HG02678 (cell line): ENCODE data around the gene SLC4A3.
"Not testable (repeated sequence)": the region's sequence is repeated elsewhere in the genome, so short reads cannot be mapped to it uniquely, and the experiment has no call there.

ENCODE experiments used
- ATAC-seq: cut with Tn5 transposase; IDR thresholded peaks from one replicate; pipeline ENCODE4 v1.9.1; 2021; ENCODE audit warnings: mild to moderate bottlenecking, moderate library complexity; ENCODE audit not compliant: unreplicated experiment

The SLC4A3 gene

DNA sequence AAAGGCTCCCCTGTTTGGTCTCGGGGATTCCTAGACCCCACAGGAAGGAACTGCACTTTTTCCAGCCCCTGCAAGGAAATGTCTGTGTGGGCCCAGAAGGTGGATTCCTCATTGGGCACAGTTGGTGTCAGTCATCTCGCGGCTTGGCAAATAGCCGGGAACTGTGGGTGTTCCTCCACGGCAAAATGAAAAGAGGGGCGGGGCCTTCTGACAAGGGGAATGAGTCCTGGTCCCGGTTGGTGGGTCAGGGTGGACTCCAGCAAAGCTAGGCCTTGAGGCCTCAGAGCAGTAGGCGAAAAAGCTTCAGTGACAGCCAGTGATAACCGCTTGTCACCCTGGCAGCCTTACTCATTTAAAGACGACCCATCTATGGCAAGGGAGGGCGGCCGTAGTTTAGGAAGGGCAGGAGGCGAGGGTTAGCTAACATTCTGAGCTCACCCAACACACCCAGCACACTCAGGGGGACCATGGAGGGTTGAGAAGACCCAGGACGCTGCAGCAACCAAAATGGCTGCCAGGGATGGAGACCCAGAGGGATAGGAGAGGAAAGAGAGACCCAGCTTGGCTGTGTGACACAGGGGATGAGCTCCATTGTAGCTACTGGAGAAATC lies 16.5 kb downstream of the SLC4A3 start:
- no peak for ATAC-seq

DNA sequence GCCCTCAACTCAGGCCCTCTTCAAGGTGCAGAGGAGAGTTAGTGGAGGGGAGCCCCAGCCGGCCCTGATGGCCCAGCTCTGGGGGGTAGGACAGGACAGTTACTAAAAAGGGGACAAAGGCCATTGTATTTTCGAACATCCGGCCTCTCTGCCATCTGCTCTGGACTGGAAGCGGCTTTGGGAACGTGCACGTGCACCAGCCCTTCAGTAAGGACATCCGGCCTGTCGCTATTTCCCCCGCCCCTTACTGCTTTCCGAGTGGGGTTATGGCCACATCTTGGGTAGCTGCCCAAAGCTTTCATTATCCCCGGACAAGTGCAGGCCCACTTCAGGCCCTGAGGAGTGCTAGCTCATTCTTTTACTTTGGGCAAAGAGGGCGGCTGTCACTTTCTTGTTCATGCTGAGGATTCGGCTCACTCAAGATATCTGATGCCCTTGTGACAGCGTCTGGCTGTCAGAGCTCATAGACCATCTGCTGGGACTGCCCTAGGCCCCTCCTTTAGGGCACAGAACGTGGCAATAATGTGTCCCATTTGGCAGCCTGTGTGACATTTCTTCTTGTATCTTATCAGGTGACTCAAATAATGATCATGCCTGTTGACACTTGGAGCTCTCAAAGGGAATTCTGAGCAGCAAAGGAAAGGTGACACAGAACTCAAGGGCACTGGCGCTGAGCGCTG lies 17.5 kb downstream of the SLC4A3 start:
- no peak for ATAC-seq

DNA sequence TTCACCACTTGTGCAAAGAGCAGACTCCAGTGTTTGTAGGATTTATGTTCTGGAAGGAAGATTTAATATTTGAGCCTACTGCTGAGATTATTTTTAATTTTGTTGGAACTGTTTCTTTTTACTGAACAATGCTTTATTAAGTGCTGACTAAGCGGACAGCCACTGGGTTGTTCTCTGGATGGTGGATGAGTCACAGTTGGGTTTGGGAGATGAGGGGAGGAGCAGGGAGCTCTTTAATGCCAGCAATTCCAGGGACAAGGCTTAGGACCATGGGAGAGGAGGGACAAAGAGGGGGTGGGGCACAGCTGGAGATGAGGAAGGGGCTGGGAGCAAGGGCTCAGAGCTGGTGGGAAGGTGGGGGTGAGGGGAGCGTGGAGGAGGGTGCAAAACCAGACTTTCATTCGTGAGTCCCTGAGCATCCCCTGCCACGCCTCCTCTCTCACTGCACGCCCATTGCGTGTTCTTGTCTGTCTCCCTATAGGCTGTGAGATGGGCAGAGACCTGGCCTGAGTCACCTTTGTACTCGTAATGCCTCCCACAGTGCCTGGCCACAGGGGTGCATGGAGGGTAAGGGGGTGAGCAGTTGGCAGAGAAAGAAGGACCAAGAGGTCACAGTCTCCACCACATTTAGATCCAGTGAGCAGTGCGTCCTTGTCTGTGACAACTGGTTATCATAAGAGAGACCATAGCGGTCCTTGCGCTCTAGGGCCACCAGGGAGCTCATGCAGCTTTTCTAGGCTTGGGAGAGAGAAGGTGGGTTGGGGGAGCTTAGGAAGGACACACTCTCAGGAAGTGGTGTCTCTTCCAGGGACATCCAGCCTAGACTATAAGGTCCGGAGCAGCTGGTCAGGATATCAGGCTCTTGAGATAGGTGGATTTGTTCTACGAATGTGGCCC lies 18.4 kb downstream of the SLC4A3 start:
- ATAC-seq = no peak

DNA sequence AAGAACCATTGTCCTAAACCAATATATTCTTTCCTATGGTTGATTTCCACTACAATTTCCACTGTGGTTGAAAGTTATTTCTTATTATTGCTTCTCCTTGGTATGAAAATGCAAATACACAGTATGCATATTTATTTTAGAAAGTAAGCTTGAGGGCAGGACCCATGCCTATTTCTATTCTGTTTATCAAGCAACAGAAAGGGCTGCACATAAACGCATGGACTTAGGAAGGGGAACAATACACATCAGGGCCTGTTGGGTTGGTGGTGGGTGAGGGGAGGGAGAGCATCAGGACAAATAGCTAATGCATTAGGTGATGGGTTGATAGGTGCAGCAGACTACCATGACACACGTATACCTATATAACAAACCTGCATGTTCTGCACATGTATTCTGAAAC lies 20.7 kb downstream of the SLC4A3 start:
- ATAC-seq = no peak

DNA sequence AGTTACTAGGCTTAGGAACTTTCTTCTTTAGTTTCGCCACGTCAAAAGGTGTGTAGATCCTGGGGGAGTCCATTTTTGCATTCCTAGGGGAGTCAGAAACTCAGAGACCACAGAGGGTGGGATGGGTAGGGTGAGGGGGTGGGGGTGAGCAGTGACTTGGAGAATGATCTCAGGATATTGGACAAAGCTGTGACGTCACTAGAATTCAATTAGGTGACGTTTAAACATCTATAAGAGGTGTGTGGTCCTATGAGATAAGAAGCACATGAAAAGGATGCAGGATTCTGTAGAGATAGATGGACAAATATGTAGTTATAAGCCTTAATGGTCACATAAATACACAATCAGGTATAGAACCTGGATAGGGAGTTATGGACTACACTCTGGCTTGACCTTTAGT lies 21.5 kb downstream of the SLC4A3 start:
- no peak for ATAC-seq

DNA sequence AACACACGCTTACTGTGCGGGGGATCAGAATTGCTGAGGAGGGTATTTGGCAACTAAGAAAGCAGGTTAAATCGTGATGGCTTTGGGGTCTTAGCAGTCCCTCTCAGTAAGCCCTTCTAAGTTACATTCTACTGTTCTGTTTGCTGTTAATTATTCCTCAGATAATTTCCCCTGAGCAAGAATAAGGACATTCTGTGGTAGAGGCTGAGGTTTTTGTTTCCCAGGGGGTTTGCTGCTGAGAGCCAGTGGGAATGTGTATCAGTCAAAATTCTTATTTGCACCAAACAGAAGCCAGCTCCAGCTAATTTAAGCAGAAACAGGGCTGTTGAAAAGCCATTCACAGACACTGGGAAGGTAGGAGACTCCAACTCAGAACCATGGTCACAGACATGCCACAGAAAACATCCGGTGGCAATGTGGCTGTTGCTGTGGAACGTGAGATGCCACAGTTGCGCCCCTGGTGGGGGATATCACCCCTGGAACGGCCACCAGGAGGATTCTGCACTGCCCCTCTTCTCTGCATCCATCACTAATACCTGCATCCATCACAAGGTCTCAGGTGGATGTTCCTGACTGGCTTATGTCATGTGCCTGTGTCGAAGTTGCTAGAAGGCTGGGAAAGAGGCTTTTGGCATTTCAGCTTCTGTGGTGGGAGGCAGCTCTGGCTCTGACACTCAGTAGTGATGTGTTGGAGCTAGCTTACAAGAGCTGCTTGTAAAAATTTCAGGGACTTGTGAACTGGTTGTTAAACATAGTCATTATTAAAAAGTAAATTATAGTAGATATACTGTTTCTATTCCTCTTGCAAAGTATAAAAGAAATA lies 23.2 kb downstream of the SLC4A3 start:
- no peak for ATAC-seq

DNA sequence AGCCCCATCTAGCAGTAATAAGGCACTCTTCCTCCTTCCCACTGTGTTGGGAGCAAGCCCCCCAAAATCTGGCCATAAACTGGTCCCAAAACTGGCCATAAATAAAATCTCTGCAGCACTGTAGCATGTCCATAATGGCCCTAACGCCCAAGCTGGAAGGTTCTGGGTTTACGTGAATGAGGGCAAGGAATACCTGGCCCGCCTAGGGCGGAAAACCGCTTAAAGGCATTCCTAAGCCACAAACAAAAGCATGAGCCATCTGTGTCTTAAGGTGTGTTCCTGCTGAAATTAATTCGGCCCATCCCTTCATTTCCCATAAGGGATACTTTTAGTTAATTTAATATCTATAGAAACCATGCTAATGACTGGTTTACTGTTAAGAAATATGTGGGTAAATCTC lies 24.2 kb downstream of the SLC4A3 start:
- ATAC-seq = not testable (repeated sequence)

DNA sequence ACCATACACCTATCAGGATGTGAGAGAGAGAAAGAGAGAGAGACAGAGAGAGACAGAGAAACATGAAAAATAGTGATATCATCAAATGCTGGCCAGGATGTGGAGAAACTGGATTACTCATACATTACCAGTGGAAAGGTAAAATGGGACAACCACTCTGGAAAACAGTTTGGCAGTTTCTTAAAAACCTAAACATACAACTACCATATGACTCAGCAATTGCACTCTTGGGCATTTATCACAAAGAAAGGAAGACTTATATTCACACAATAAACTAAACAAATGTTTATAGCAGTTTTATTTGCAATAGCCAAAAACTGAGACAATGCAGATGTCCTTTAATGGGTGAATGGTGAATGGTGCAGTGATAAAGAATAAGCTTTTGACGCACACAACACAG lies 29.1 kb downstream of the SLC4A3 start:
- no peak for ATAC-seq

DNA sequence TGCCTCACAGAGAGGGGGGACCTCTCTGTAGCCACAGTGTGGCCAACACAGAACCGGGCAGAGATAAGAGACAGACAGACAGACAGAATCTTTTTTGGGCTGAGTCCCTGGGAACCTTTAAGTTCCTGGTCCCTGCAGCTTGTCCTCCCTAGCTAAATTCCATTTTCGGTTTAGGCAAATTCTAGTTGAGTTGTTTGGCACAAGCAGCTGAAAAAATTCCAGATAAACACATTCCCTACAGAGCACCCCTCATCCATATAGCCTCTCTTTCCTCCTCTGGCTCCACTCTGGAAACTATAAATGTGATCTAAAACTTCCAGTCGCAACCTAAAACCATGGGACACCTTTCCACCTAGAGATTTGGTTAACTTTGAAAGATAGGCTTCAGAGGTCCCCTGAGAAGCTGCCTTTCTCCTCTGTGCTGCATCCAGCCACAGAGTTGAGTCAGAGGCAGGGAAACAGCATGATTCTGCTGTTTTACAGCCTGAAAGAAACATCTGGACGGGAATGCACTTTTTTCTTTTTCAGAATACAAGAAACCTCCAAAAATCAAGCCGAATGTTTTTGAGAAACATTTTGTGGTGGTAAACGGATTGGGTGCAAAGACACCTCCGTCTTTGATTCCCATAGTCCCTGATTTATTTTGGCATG lies 30.9 kb downstream of the SLC4A3 start:
- ATAC-seq = no peak

DNA sequence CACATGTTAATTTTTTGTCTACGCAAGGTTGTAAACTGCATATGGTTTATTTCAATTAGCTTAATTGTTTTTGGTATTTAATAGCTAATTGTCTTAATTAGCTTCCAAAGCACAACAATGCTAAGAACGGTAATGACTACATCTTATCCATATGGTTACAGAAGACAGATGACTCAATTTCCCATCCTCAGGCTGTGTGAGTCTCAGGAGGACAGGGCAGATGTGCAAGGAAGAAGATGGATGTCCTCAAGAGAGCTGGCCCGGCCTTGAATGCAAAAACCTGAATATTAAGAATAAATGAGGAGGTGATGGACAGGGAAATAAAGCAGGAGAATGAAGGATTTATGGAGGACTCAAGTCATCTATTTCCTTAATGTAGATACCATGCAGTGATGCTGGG lies 31.4 kb downstream of the SLC4A3 start:
- no peak for ATAC-seq

DNA sequence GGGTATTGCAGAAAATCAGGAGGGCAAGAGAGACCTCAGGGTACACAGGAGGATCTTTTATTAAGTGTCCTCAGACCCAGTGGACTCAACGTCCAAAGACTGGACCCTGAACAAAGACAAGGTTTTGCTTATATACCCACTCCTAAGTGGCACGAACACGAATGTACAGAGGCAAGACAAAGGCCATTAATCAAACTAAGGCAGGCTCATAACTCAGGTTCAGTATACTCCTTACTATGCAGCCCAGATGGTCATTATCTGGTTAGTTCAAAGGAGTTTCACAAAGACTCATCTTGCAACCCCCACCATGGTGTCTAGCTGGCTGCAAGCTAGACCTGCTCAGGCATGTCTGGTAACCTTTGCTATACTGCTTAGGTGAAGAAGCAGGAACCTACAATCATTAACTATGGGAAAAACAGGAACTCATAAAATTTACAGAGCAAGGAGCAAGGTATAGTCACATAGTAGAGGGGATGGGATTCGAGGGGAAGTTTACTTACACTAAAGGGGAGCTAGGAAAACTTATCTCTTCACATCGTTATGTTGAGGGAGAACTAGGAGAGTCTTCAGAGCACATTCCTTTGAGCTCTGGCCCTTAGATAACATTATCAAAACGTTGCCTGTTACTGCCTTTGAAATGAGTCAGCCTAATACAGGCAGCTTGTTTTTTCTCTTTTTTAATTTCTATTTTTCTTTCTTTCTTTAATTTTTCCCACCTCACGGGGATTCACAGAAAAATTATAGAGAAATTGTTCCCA lies 33.9 kb downstream of the SLC4A3 start:
- peak; percentile 94 for ATAC-seq

DNA sequence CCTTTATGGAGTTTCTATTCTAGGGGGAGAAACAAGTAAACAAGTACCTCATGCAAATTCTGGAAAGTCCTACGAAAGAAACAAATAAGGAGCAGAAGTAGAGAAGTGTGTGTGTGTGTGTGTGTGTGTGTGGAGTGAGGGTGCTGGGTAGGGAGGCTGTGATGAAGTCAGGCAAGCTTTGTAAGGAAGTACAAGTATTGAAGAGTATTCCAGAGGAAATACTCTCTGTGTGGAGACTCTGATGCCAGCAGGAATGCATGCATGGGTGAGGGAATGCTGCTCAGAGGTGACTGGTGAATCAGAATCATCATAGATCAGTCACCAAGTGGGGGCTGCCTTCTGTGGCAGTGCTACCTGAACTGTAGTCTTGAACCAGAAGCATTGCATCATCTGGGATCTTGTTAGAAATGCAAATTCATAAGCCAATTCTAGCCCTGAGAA lies 34.5 kb downstream of the SLC4A3 start:
- peak; percentile 13 for ATAC-seq

DNA sequence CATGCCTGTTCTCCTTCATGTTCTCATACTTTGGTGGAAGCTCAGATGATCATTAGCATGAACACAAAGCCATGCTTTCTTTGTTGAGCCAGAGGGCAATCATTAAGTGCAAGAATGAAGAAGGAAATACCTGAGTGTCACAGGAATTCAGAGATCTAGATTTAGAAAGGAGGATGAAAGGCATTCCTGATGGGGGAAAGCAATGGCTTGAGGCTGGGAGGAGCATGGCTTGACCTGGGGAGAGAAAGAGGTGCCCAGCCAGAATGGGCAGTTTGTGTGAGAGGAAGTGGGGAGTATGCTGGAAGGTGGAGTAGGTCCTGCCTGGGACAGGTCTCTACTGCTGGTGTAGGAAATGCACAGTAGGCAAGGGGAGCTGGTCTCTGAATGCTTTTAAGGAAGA lies 35.1 kb downstream of the SLC4A3 start:
- no peak for ATAC-seq

DNA sequence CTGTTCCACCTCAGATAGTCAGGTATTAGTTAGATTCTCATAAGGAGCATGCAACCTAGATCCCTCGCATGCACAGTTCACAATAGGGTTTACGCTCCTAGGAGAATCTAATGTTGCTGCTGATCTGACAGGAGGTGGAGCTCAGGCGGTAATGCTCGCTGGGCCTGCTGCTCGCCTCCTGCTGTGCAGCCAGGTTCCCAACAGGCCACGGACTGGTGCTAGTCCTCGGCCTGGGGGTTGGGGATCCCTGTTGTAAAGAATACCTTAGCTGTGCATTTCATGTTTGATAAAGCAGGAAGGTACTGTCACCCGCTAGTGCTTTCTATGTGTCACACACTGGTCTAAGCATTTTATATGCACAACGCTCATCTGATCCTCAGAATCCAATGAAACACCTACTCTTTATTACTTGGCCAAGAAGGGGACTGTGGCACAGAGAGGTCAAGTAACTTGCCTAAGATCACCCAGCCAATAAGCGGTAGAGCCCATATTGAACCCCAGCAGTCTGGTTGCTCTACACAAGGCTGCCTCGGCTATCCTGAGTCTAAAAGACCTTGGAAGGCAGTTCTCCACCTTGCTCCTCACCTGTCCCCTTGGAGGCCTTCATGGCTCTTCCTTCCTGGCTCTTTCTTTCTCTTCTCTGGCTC lies 35.8 kb downstream of the SLC4A3 start:
- no peak for ATAC-seq

DNA sequence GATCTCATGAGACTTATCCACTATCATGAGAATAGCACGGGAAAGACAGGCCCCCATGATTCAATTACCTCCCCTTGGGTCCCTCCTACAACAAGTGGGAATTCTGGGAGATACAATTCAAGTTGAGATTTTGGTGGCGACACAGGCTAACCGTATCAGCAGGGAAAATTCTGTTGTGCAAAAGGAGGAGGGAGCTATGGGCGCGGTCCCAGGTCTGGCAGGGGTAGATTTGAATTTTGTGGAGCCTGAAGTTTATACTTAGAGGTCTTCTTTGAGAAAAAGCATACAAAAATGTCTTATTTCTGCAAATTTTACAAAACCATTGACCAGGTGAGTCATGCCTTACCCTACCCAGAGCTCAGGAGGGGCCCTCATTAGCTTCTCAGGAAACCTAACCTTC lies 36.6 kb downstream of the SLC4A3 start:
- ATAC-seq = no peak

DNA sequence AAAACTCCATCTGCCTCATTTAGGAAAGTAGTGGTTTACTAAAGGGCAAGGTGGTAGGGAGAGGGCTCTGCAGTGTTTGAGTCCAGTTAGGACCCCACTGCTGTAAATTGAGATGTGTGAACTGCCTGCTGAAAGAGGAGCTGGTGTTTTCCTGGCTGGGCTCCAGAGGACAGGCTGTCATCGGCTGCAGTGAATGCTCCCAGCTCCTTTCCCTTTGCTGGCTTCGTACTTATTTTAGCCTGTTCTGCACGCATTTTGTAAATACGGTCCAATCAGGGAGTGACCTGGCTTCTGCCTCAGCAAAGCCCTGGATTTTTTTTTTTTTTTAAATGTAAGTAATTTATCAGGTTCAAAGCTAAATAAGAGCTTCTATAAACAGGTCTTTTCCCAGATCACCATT lies 37.5 kb downstream of the SLC4A3 start:
- no peak for ATAC-seq

DNA sequence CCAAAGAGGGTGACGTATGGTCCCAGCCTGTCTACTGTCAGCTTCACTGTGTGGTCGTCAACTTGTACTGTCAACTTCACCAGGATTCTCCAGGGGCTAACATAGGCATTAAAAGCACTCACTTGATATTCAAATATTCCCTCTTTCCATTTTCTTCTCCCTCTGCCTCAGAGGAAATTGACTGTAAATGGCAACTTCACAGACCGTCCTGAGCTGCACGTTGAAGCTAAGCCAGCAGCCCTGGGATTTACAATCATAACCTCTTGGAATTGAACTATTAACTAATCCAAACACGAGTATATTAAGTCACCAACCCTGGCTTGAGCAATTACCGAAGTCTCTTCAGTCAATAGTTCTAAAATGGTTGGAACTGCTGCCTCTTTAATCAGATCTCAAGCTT lies 38.5 kb downstream of the SLC4A3 start:
- ATAC-seq = no peak

DNA sequence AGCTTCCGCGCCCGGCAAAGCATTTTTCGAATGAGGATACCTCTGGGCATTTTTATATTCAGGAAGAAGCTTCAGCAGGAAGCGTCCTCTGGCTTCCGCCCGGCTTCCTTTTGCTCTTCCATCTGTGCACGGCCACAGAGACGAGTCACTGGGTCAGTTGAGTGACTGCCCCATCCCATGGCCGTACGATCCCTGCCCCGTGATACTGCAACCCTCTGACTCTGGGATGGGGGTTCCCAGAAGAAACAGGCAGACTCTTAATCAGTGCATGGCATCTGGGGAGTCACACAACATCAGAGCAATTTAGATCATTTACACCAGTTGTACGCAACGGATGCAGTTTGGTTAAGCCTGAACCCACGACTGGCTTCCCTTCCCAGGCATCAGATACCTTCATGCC lies 40.9 kb downstream of the SLC4A3 start:
- no peak for ATAC-seq

DNA sequence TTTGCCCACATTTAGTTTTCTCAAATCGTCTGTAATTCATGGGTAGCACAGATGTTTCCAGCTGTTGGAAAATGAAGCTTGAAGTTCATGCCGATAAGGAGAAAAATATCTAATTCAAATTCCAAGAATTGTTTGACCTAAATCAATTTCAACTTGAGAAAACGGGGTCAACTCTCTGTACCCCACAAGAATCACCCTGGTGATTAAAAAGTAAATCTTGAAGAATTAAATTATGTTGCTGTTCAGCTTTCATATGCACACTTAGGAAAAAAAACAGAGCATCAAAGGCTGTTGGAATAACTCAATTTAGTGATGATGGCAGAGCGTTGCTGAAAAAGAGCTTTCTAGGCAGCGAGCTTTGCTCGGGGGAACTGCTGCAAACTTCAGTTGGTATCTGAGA lies 43.0 kb downstream of the SLC4A3 start:
- ATAC-seq = no peak
